ENCODE data around the gene OR13C2.

The OR13C2 gene

GRCh38 chr9:104575456-104575855 lies 30.0 kb downstream of the OR13C2 start:
- ChIA-PET CTCF (no interaction called here), POLR2A (no interaction called here)
- TF ChIP-seq CTCF (IDR thresholded peaks at IDR 0.05; ENCODE audit: control extremely low read depth, extremely low read depth, low read depth, missing control alignments) = no peak
- DNase-seq (ENCODE audit: extremely low spot score) = no peak

GRCh38 chr9:104572612-104573011 lies 32.8 kb downstream of the OR13C2 start:
- POLR2A ChIA-PET = no interaction called here
- TF ChIP-seq CTCF (IDR thresholded peaks at IDR 0.05; ENCODE audit: control extremely low read depth, extremely low read depth, low read depth, missing control alignments) = no peak
- CTCF ChIA-PET = no interaction called here
- DNase-seq (ENCODE audit: extremely low spot score) = no peak

- POLR2A ChIA-PET = no interaction called here
- CTCF ChIA-PET = no interaction called here
- TF ChIP-seq CTCF (IDR thresholded peaks at IDR 0.05; ENCODE audit: control extremely low read depth, extremely low read depth, low read depth, missing control alignments) = no peak
Observed at GRCh38 chr9:104568868-104569267, 36.6 kb downstream of the OR13C2 start, which contains the start of gene OR13C8. TSS of gene OR13C8 (plus strand) at chr9:104569168. CDS start at chr9:104569168, 0 bp downstream.

GRCh38 chr9:104564358-104564757 lies 41.1 kb downstream of the OR13C2 start:
- no peak for TF ChIP-seq CTCF (IDR thresholded peaks at IDR 0.05; ENCODE audit: control extremely low read depth, extremely low read depth, low read depth, missing control alignments)
- ChIA-PET POLR2A (no interaction called here), CTCF (no interaction called here)
- DNase-seq (ENCODE audit: extremely low spot score) = no peak

More at GRCh38 chr9:104568868-104569267, 36.6 kb downstream of the OR13C2 start, which contains the start of gene OR13C8:
- no peak for DNase-seq (ENCODE audit: extremely low spot score)

GRCh38 chr9:104556830-104557634 lies 48.4 kb downstream of the OR13C2 start:
- ChIA-PET POLR2A (no interaction called here), CTCF (interaction anchor here (0.8 kb wide), 1 partner anchor 25 kb away, joined by 3 read pairs; no protein-coding TSS in a partner anchor)
- DNase-seq (ENCODE audit: extremely low spot score) = no peak
- no peak for TF ChIP-seq CTCF (IDR thresholded peaks at IDR 0.05; ENCODE audit: control extremely low read depth, extremely low read depth, low read depth, missing control alignments)

GRCh38 chr9:104555521-104555920 lies 49.9 kb downstream of the OR13C2 start:
- TF ChIP-seq CTCF (IDR thresholded peaks at IDR 0.05; ENCODE audit: control extremely low read depth, extremely low read depth, low read depth, missing control alignments) = no peak
- POLR2A ChIA-PET = no interaction called here
- CTCF ChIA-PET = no interaction called here
- no peak for DNase-seq (ENCODE audit: extremely low spot score)
